Midbrain (tissue), 1 donor: ENCODE data around the gene MRPS15.

Source experiments
- DNase-seq: peaks from one replicate; lab custom pipeline; 2025; lab: John Stamatoyannopoulos, UW

The MRPS15 gene

GRCh38 chr1:36420409-36420808 lies 43.8 kb downstream of the MRPS15 start:
- no peak for DNase-seq

DNA sequence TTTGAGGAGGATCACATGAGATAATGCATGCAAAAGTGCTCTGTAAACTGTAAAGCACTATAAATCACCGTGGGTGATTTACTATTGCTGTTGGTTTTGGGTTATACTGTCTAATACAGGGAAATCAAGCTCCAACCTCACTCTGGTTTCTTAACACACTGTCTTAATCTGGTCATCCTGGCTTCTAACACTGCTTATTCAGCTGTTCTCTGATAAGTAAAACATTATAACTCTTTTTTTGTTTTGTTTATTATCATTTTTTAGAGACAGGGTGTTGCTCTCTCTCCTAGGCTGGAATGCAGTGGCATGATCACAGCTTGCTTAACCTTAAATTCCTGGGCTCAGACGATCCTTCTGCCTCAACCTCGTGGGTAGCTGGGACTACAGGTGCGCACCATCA lies 44.6 kb downstream of the MRPS15 start:
- DNase-seq, result no peak

GRCh38 chr1:36419140-36419539 lies 45.0 kb downstream of the MRPS15 start:
- DNase-seq, result no peak

- no peak for DNase-seq
Measured at GRCh38 chr1:36417931-36418330, 46.3 kb downstream of the MRPS15 start.

DNA sequence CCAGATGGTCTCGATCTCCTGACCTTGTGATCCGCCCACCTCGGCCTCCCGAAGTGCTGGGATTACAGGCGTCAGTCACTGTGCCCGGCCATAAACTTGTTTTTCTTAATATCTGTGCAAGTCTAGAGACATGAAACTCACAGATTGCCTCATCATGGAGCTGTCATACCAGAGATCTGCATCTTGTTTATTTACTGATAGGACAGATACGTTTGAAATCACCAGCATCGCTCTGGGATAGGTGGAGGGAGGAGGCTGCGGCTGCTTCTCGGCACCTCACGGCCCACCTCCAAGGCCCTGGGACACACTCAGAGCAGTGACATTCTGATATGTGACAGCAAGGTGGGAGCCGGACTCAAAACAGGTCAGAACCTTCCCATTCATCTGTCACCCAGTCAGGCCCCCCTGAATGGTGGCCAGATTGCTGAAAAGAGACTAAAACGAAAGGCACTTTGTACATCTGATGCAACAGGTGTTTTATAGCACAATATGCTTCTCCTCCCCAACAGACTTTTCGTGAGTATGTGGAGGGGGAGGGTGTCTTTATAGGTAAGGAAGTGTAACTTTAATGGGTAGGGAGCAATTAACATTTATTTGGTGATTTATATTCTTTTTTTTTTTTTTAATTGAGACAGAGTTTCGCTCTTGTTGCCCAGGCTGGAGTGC lies 48.4 kb downstream of the MRPS15 start:
- DNase-seq, result no peak

GRCh38 chr1:36414384-36414783 lies 49.8 kb downstream of the MRPS15 start:
- DNase-seq, result no peak

DNA sequence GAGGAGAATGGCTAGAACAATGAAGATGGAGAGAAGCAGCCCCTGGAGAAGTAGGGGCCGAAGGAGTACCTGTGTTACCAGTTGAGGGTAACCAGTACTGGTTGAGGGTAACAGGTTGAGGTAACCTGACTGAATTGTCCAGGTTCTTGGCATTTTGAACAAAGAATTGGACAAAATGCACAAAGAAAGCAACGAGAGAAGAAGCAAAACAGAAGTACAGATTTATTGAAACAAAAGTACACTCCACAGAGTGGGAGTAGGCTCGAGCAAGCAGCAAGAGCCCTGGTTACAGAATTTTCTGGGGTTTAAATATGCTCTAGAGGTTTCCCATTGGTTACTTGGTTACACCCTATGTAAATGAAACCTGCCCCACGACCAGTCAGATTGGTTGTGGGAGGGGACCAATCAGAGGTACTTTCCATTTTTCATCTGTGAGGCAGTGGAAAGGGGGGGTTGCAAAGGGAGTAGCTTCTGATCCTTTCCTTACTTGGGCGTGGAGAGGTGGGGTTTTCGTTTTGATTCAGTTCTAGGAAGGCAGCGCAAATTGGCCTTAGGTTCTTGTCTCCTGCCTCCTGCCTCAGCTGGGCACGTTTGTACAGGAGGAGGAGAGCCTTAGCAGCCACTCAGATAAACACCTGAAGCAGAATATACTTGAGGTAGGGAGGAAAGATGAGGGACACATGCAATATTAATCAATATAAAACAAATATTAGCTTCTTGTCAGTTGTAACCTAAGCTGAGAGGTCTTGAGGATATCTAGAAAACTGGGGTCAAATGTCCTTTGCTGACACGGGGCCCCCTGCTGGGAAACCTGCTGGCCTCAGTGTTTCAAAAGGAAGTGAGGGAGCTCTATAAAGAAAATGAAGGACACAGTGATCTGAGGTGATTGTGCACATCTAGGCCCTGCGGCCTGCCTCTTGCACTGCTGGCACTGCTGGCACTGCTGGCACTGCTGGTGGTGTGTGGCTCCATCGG lies 52.2 kb downstream of the MRPS15 start:
- no peak for DNase-seq

DNA sequence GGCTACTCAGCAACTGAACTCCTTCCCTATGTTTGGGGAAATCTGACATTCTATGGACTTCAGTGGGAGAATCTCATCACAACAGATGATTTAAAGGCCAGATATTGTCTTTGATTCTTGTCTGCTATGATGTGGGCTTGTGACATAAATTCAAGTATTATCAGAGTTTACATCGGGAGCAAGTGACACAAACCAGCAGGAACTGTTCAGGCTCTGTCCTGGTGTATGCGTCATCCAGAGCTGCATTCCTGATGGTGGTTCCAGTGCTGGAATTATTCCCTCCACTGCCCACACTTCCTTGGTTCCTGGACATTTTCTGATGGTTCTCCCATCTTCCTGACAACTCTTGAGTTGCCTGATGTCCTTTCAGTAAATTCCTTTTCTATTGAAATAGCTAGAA lies 55.7 kb downstream of the MRPS15 start:
- DNase-seq, result no peak

- no peak for DNase-seq
Measured at GRCh38 chr1:36406440-36406839, 57.7 kb downstream of the MRPS15 start.
